ENCODE measurements around the gene RPL19.

Gene RPL19

DNA sequence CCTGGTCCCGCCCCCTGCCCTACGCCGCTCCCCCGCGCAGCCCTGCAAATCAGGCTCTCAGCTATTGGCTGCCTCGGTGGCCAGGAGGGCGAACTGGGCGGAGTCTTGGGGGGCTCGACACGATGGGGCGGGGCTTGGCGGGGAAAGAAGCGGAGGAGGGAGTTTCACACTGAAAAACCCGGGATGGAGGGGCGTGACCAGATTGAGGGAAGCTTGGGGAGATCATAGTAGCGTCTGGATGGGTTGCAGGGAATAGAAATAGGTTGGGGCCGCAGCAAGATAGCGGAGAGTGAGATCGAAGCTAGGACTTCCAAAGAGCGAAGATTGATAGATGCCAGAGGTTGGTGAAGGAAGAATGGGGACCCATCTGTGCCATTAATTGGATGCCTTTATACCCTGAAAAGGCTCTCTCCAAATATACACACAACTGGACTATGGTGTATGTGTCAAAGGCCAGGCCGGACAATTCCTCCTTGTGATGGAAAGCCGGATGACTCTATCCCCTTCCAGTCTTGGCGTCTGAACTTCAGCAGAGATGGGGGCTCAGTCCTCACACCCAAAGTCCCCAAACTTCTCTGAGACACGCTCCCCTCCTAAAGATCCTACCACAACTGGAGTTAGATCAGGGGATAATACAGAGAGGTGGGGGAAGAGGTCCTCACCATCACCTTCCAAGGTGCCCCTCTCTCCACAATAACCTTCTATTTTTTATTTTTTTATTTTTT is 26.0 kb downstream of the RPL19 start:
- H3K4me3 ChIP-seq (ENCODE audit: low read depth, low read length) = peak overlapping the region; percentile 48
- H3K9me3 ChIP-seq (ENCODE audit: control insufficient read depth, insufficient read depth, low read length) = no peaks in the 10 kb centered on the region
- no peaks in the 10 kb centered on the region for H3K36me3 ChIP-seq (ENCODE audit: control insufficient read depth, insufficient read depth, low read length)
- no peak overlapping the region for H3K9ac ChIP-seq (ENCODE audit: low read depth, low read length)
- peaks cover 5% of the 10 kb centered on the region; the same call in 1 of the 2 replicates for H3K4me1 ChIP-seq (ENCODE audit: control insufficient read depth, insufficient read depth, low read length)
- no peak overlapping the region for H3K27ac ChIP-seq (ENCODE audit: low read depth, low read length)
- peaks cover 39% of the 10 kb centered on the region for H3K27me3 ChIP-seq (ENCODE audit: control insufficient read depth, insufficient read depth, low read length)

DNA sequence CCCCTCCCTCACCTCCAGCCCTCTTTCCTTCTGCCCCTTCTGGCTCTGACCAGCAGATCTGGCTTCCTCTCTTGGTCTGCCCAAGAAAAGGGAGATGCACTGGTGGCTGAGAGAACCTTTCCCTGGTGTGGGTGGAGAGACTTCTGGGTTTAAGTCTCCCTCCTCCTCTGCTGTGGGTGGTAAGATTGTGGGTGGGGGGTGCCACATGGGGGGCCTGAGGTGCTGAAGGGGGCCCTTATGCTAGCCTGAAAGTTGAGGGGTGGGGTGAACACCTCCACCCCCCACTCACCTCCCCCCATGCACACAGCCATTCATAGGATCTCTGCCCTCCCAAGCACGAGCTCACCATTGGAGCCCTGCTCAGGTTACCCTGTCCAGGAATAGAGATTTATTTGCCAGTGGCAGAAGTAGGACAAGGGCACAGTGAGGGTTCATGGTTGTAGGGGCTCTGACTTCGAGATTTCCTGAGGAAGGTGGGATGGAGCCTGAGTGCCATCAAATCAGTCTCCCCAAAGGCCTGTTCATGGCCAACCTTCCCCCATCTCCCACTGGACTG is 27.4 kb downstream of the RPL19 start:
- Histone ChIP-seq H3K4me1 (ENCODE audit: control insufficient read depth, insufficient read depth, low read length) (peaks cover 16% of the 10 kb centered on the region), H3K27ac (ENCODE audit: low read depth, low read length) (no peak overlapping the region), H3K9me3 (ENCODE audit: control insufficient read depth, insufficient read depth, low read length) (no peaks in the 10 kb centered on the region), H3K27me3 (ENCODE audit: control insufficient read depth, insufficient read depth, low read length) (peaks cover 37% of the 10 kb centered on the region), H3K36me3 (ENCODE audit: control insufficient read depth, insufficient read depth, low read length) (no peaks in the 10 kb centered on the region), H3K9ac (ENCODE audit: low read depth, low read length) (no peak overlapping the region), H3K4me3 (ENCODE audit: low read depth, low read length) (no peak overlapping the region)

DNA sequence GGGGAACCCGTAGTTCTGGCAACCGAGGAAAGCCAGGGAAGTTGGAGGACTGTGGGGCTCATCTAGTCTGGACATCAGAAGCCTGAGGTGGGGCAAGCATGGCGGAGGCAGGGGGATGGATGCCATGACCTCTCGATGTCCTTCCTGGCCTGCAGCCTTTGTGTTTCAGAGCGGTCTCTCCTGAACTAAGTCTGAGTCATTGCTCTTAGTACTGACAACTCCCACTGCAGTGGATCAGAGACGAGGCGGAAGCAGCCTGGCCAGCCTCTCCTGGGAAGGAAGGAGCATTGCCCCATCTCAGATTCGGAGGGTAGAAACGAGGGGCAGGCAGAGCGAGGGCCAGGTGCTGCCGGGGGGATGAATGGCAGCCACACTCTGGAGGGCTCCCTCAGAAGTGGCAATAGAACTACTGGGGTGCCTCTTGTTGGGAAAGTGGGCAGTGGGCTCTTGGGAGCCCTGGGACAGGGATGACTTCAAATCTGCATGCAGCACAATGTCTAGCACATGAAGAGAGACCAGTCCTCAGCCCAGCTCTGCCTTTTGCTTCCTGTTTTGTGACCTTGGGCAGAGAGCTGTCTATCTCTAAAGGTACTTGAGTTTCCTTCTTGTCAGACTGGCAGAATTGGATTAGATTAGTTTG is 29.3 kb downstream of the RPL19 start:
- Histone ChIP-seq H3K9ac (ENCODE audit: low read depth, low read length) (no peak overlapping the region), H3K4me1 (ENCODE audit: control insufficient read depth, insufficient read depth, low read length) (peaks cover 16% of the 10 kb centered on the region), H3K9me3 (ENCODE audit: control insufficient read depth, insufficient read depth, low read length) (no peaks in the 10 kb centered on the region), H3K27me3 (ENCODE audit: control insufficient read depth, insufficient read depth, low read length) (peaks cover 18% of the 10 kb centered on the region), H3K4me3 (ENCODE audit: low read depth, low read length) (no peak overlapping the region), H3K36me3 (ENCODE audit: control insufficient read depth, insufficient read depth, low read length) (no peaks in the 10 kb centered on the region), H3K27ac (ENCODE audit: low read depth, low read length) (no peak overlapping the region)

DNA sequence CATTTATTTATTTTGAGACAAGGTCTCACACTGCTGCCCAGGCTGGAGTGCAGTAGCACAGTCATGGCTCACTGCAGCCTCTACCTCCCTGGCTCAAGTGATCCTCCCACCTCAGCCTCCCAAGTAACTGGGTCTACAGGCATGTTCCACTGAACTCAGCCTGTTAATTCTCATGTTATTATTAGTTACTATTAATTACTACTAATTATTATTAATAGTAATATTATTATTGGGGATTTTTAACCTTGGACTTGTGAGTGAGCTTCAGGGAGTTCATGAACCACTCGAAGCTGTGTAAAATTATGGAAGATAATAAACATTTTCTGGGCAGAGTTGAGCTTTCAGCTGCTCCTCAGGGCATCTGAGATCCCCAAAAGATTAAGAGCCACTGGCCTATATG is 30.3 kb downstream of the RPL19 start:
- no peak overlapping the region for H3K9ac ChIP-seq (ENCODE audit: low read depth, low read length)
- peaks cover 8% of the 10 kb centered on the region for H3K27me3 ChIP-seq (ENCODE audit: control insufficient read depth, insufficient read depth, low read length)
- no peaks in the 10 kb centered on the region for H3K9me3 ChIP-seq (ENCODE audit: control insufficient read depth, insufficient read depth, low read length)
- H3K4me3 ChIP-seq (ENCODE audit: low read depth, low read length) = no peak overlapping the region
- H3K27ac ChIP-seq (ENCODE audit: low read depth, low read length) = no peak overlapping the region
- no peaks in the 10 kb centered on the region for H3K36me3 ChIP-seq (ENCODE audit: control insufficient read depth, insufficient read depth, low read length)
- H3K4me1 ChIP-seq (ENCODE audit: control insufficient read depth, insufficient read depth, low read length) = peaks cover 16% of the 10 kb centered on the region

DNA sequence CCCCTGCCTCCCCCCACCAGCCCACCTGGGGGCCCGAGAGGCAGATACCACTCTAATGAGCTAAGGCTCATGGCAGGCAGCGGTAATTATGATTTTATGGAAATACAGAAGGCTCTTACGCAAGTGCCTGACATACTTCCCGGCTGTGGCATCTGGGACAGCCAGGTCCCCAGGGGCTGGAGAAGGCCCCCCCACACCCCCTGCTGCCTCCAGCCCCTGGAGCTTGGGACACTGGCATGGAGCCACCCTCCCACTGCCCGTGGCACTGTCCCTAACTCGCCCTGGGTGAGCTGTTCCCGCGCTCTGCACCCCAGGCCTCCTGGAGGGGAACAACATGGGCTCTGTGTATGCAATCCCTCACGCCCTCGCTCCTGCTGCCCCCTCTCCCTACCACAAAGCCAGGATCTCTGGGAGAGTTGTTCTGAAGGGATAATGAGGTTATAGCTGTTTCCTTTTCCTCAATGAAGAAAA is 31.0 kb downstream of the RPL19 start:
- no peak overlapping the region for H3K4me3 ChIP-seq (ENCODE audit: low read depth, low read length)

DNA sequence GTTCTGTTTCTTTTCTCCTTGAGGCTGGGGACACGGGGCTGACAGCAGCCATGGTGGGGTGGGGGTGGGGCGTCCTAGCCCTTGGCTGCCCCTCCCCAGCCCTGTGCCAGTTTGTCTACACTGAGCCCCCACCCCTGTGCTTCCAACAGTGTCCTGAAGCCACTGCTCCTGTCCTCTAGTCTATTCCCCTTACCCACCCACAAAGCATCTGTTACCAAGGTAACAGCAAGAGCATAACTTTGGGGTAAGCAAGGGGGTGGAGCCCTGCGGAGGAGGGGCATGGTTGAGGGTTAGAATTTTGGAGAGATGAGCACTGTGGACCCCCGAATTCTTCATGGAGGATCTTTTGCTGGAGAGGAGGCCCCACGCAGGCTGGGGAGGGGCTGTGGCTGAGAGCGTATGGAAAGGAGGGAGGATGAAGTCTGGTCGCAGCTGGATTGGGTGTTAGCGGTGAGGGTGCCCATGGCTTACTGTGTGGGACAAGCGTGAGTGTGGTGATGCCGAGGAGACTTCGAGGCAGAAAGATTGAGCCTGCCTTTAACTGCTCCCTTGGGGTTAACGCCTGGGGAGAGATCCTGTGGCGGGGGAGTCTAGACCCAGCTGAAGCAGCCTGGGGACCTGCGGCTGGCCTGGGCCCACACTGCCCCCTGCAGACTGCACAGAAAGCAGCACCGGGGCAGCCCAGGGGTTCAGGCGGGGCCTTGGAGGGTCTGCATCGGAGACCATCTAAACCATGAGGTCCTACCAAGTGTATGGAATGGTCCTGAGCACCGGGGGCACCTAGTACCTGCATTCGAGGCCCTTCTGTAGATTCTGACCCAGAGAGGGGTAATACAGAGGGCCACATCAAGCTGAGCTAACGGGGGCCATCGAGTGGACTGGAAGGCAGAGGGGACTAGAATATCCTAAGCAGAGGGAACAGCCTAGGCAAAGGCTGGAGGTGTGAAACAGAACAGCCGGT is 31.8 kb downstream of the RPL19 start:
- no peak overlapping the region for H3K27ac ChIP-seq (ENCODE audit: low read depth, low read length)
- H3K4me3 ChIP-seq (ENCODE audit: low read depth, low read length) = peak overlapping the region; percentile 57
- no peak overlapping the region for H3K9ac ChIP-seq (ENCODE audit: low read depth, low read length)
- no peaks in the 10 kb centered on the region for H3K9me3 ChIP-seq (ENCODE audit: control insufficient read depth, insufficient read depth, low read length)
- no peaks in the 10 kb centered on the region for H3K36me3 ChIP-seq (ENCODE audit: control insufficient read depth, insufficient read depth, low read length)
- peaks cover 11% of the 10 kb centered on the region for H3K4me1 ChIP-seq (ENCODE audit: control insufficient read depth, insufficient read depth, low read length)
- no peaks in the 10 kb centered on the region for H3K27me3 ChIP-seq (ENCODE audit: control insufficient read depth, insufficient read depth, low read length)

More for the DNA sequence above, 31.0 kb downstream of the RPL19 start:
- Histone ChIP-seq H3K27ac (ENCODE audit: low read depth, low read length) (no peak overlapping the region), H3K27me3 (ENCODE audit: control insufficient read depth, insufficient read depth, low read length) (peaks cover 4% of the 10 kb centered on the region), H3K9me3 (ENCODE audit: control insufficient read depth, insufficient read depth, low read length) (no peaks in the 10 kb centered on the region), H3K36me3 (ENCODE audit: control insufficient read depth, insufficient read depth, low read length) (no peaks in the 10 kb centered on the region), H3K4me1 (ENCODE audit: control insufficient read depth, insufficient read depth, low read length) (peaks cover 14% of the 10 kb centered on the region), H3K9ac (ENCODE audit: low read depth, low read length) (no peak overlapping the region)

DNA sequence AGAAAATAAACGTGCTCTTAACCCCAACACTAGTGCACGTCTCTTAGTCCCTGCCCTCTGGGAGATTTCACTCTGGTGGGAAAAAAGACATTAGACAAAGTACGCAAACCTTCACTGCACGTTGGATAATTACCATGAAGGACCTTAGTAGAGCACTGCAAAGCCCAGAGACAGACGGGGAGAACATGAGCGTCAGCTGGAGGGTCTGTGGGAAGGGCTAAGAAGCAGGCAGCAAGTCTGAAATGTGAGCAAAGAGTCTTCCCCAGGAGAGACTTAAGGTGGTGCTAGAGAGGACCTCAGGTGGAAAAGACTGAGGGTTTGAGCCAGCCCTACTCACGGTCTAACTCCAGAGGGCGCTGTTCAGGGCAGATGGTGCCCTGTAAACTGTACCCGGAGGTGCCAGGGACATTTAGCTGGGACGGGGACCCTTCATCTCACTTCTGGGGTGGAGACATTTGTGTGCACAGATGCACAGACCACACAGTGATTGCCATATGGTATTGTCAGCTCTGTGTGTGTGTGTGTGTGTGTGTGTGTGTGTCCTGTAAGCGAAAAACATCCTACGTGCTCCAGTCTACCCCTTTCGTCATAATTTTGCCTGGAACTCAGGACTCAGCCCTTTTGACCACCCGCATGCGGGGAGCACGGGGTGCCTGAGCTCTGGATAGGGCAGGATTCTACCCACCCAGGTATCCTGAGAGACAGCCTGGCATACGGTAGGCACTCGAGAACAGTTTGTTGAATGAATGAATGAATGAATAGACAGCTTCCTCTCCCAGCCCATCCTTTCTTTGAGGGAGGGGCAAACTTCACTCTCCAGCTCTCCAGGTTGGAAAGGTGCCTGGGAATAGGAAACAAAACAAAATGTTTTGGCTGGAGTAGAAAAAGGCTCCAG is 35.7 kb downstream of the RPL19 start:
- Histone ChIP-seq H3K4me3 (ENCODE audit: low read depth, low read length) (no peak overlapping the region), H3K4me1 (ENCODE audit: control insufficient read depth, insufficient read depth, low read length) (peaks cover 11% of the 10 kb centered on the region), H3K36me3 (ENCODE audit: control insufficient read depth, insufficient read depth, low read length) (no peaks in the 10 kb centered on the region), H3K9ac (ENCODE audit: low read depth, low read length) (no peak overlapping the region), H3K27me3 (ENCODE audit: control insufficient read depth, insufficient read depth, low read length) (no peaks in the 10 kb centered on the region), H3K9me3 (ENCODE audit: control insufficient read depth, insufficient read depth, low read length) (no peaks in the 10 kb centered on the region), H3K27ac (ENCODE audit: low read depth, low read length) (no peak overlapping the region)

DNA sequence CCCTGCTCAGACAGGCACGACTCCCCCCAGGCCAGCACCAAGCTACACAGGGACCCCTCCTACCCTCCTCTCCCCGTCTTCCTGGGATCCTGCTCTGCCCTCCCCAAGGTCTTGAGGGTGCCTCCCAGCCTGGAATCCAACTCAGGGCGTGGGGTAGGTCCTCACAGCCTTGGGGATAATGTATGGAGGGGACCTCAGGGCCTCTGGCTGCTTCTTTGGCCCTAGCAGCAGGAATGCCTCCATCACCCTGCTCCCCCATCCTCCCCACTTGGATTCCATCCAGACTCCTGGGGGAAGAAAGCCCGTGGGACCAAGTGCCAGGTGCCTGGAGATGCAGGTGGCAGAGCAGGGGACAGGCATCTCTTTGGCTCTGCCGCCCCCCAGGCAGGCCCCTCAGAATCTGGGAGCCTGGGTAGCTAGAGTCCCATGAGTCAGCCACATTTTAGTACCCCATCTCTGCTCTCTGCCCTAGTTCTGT is 36.4 kb downstream of the RPL19 start:
- no peaks in the 10 kb centered on the region for H3K27me3 ChIP-seq (ENCODE audit: control insufficient read depth, insufficient read depth, low read length)
- H3K9ac ChIP-seq (ENCODE audit: low read depth, low read length) = no peak overlapping the region
- H3K9me3 ChIP-seq (ENCODE audit: control insufficient read depth, insufficient read depth, low read length) = no peaks in the 10 kb centered on the region
- H3K4me3 ChIP-seq (ENCODE audit: low read depth, low read length) = no peak overlapping the region
- H3K4me1 ChIP-seq (ENCODE audit: control insufficient read depth, insufficient read depth, low read length) = peaks cover 8% of the 10 kb centered on the region
- no peak overlapping the region for H3K27ac ChIP-seq (ENCODE audit: low read depth, low read length)
- no peaks in the 10 kb centered on the region for H3K36me3 ChIP-seq (ENCODE audit: control insufficient read depth, insufficient read depth, low read length)

DNA sequence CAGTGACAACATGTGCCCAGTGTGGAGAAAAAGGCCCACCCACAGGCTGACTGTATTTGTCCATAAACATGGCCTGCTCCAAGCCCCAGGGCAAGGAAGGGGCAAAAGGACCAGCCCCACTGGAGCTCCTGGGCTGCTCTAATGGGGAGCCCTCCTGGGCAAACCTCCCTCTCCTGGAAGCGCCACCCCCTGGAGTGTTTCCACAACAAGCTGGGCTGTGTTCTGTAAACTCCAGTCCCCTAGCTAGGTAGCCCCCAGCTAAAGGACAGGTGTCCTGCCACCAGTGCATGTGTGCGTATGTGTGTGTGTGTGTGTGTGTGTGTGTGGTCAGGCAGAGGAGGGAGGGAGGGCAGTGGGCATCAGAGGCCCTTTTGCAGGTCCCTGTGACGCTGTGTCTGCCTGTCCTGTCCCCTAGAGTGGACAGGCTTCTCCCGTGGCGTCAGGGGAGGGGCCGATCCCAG is 36.9 kb downstream of the RPL19 start:
- H3K4me1 ChIP-seq (ENCODE audit: control insufficient read depth, insufficient read depth, low read length) = peaks cover 3% of the 10 kb centered on the region; the same call in 1 of the 2 replicates
- no peak overlapping the region for H3K27ac ChIP-seq (ENCODE audit: low read depth, low read length)
- H3K9me3 ChIP-seq (ENCODE audit: control insufficient read depth, insufficient read depth, low read length) = no peaks in the 10 kb centered on the region
- no peaks in the 10 kb centered on the region for H3K36me3 ChIP-seq (ENCODE audit: control insufficient read depth, insufficient read depth, low read length)
- no peak overlapping the region for H3K9ac ChIP-seq (ENCODE audit: low read depth, low read length)
- no peaks in the 10 kb centered on the region for H3K27me3 ChIP-seq (ENCODE audit: control insufficient read depth, insufficient read depth, low read length)
- H3K4me3 ChIP-seq (ENCODE audit: low read depth, low read length) = no peak overlapping the region

DNA sequence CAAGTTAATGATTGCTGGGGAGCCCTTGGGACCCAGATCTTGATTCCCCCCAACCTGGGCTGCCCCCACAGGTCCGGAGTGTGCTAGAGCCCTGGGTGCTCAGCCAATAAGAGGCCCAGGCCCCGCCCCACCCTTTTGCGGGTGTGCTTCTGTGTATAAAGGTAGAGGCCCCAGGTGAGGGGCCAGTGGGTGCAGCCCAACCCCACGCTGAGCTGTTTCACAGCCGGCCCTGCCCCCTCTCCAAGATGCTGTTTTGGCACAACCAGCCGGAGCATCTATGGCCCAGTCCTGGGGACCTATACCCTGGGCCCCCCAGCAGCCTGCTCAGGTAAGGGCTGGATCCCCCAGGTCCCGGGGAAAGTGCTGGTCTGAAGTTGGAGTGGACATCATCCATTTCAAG is 37.5 kb downstream of the RPL19 start:
- no peak overlapping the region for H3K4me3 ChIP-seq (ENCODE audit: low read depth, low read length)
- H3K36me3 ChIP-seq (ENCODE audit: control insufficient read depth, insufficient read depth, low read length) = no peaks in the 10 kb centered on the region
- no peaks in the 10 kb centered on the region for H3K27me3 ChIP-seq (ENCODE audit: control insufficient read depth, insufficient read depth, low read length)
- H3K27ac ChIP-seq (ENCODE audit: low read depth, low read length) = no peak overlapping the region
- H3K4me1 ChIP-seq (ENCODE audit: control insufficient read depth, insufficient read depth, low read length) = no peaks in the 10 kb centered on the region
- H3K9me3 ChIP-seq (ENCODE audit: control insufficient read depth, insufficient read depth, low read length) = no peaks in the 10 kb centered on the region
- no peak overlapping the region for H3K9ac ChIP-seq (ENCODE audit: low read depth, low read length)

Measured in HUES48 (cell line).